ENCODE data around the gene TFPT. TPM values are rescaled to one million over a fixed set of nuclear protein-coding genes. Genes with fewer than 3 reads are reported as not detected.
A peak's percentile ranks its signal among the peaks of the same experiment; 100 is the strongest.

Gene TFPT
- total RNA-seq, 1 experiment from 2014 or later, result 37.5 TPM

GRCh38 chr19:54149021-54149812 is 33.8 kb upstream of the TFPT start:
- DNase-seq (ENCODE audit: low spot score), result no peak

GRCh38 chr19:54148158-54148557 is 32.7 kb upstream of the TFPT start:
- no peak for DNase-seq (ENCODE audit: low spot score)

- no peak for DNase-seq (ENCODE audit: low spot score)
Measured at GRCh38 chr19:54147676-54148075, 32.2 kb upstream of the TFPT start.

- DNase-seq (ENCODE audit: low spot score), result no peak
Measured at GRCh38 chr19:54145541-54146158, 30.2 kb upstream of the TFPT start.

GRCh38 chr19:54142166-54142780 is 26.8 kb upstream of the TFPT start:
- no peak for DNase-seq (ENCODE audit: low spot score)

GRCh38 chr19:54141356-54141755 is 25.9 kb upstream of the TFPT start:
- no peak for DNase-seq (ENCODE audit: low spot score)

GRCh38 chr19:54138489-54139256 is 23.2 kb upstream of the TFPT start:
- no peak for DNase-seq (ENCODE audit: low spot score)

- DNase-seq (ENCODE audit: low spot score), result no peak
Measured at GRCh38 chr19:54137699-54138488, 22.4 kb upstream of the TFPT start, which contains the start of gene CNOT3. CNOT3 (plus strand) TSS chr19:54137762; CDS start chr19:54142979, 5,217 bp downstream.

GRCh38 chr19:54136864-54137698 is 21.6 kb upstream of the TFPT start:
- peak; percentile 100 for DNase-seq (ENCODE audit: low spot score)

- DNase-seq (ENCODE audit: low spot score), result no peak
Measured at GRCh38 chr19:54136086-54136863, 20.8 kb upstream of the TFPT start.

- DNase-seq (ENCODE audit: low spot score), result no peak
Measured at GRCh38 chr19:54133957-54134590, 18.6 kb upstream of the TFPT start.

GRCh38 chr19:54133312-54133956 is 18.0 kb upstream of the TFPT start:
- no peak for DNase-seq (ENCODE audit: low spot score)

GRCh38 chr19:54129617-54129996 is 14.2 kb upstream of the TFPT start:
- DNase-seq (ENCODE audit: low spot score), result no peak

- DNase-seq (ENCODE audit: low spot score), result no peak
Measured at GRCh38 chr19:54128796-54129616, 13.5 kb upstream of the TFPT start.

- DNase-seq (ENCODE audit: low spot score), result no peak
Measured at GRCh38 chr19:54128441-54128725, 12.9 kb upstream of the TFPT start.

GRCh38 chr19:54127688-54128440 is 12.4 kb upstream of the TFPT start:
- no peak for DNase-seq (ENCODE audit: low spot score)

- DNase-seq (ENCODE audit: low spot score), result no peak
Measured at GRCh38 chr19:54125713-54126112, 10.3 kb upstream of the TFPT start.

All from H4 (cell line).